HepG2 (cell line): Measurements from ENCODE around the gene CCDC167. TPM values are rescaled to one million over a fixed set of nuclear protein-coding genes. Genes with fewer than 3 reads are reported as not detected.
A peak's percentile ranks its signal among the peaks of the same experiment; 100 is the strongest.

Experiments
- ATAC-seq: fragments of 200-7000 bp; cut with Tn5 transposase; 3 replicates; pipeline ENCODE4 v1.9.1; 2020; ENCODE audit warnings: mild to moderate bottlenecking, moderate library complexity
- BruUV-seq: library from RNA; stranded (reverse); fragments of 400-500 nt; replicated peaks from 2 replicates; lab custom pipeline; 2021; lab: Mats Ljungman, UMichigan
- CTCF ChIA-PET: fragments of 300-600 bp; formaldehyde crosslinking; extraction: SDS; loops from one replicate; lab custom pipeline; 2021; ENCODE audit warnings: low total read pairs, inconsistent platforms, low intra/inter-chr PET ratio; lab: Yijun Ruan, JAX
- POLR2A ChIA-PET: fragments of 350-600 bp; sonication (Branson Sonifier 250); formaldehyde crosslinking; loops from one replicate; lab custom pipeline; 2020; ENCODE audit warnings: antibody characterized with exemption, inconsistent platforms; lab: Yijun Ruan, JAX
- DNase-seq: peaks from one replicate; pipeline ENCODE4 v3.0.0-alpha.2; 2015; ENCODE audit warnings: low spot score
- FAIRE-seq: peaks from 3 replicates; lab custom pipeline; 2011; peaks lifted over from hg19 to GRCh38; lab: Jason Lieb, UNC
- H2AFZ ChIP-seq: one replicate; pipeline ENCODE4 v1.6.1; 2011; ENCODE audit warnings: low read length, inconsistent platforms
- H3K27ac ChIP-seq: fragments of 300-600 bp; 3 replicates; pipeline ENCODE4 v1.8.0; 2011; ENCODE audit warnings: mixed run types, mild to moderate bottlenecking, mixed read lengths, low read length, inconsistent platforms; ENCODE audit not compliant: insufficient read depth; ENCODE audit errors: extremely low read length
- H3K27me3 ChIP-seq, 2 experiments: fragments of 200-600 bp in 1 of 2; 2 replicates in 1 of 2; 3 replicates in 1 of 2; pipeline versions ENCODE4 v1.6.0 to v1.8.0; 2011; ENCODE audit warnings: low read length in 2 of 2, mild to moderate bottlenecking in 2 of 2, moderate library complexity in 2 of 2, inconsistent platforms in 1 of 2; ENCODE audit not compliant: insufficient read depth in 2 of 2, control insufficient read depth in 1 of 2
- H3K36me3 ChIP-seq, 2 experiments: fragments of 200-600 bp in 1 of 2; replicated peaks in 1 of 2; 2 replicates in 1 of 2; 3 replicates in 1 of 2; pipeline versions ENCODE4 v1.5.1 to v1.8.0; 2011; ENCODE audit warnings: low read length in 2 of 2, inconsistent platforms in 1 of 2; ENCODE audit not compliant: insufficient read depth in 2 of 2, control insufficient read depth in 1 of 2
- H3K4me1 ChIP-seq: 2 replicates; pipeline ENCODE4 v1.5.1; 2012; ENCODE audit warnings: low read length, inconsistent platforms; ENCODE audit not compliant: insufficient read depth
- H3K4me2 ChIP-seq: 2 replicates; pipeline ENCODE4 v1.6.0; 2011; ENCODE audit warnings: low read depth, low read length, inconsistent platforms
- H3K4me3 ChIP-seq, 3 experiments: fragments of 200-600 bp in 1 of 3; sonication (generic), shearing (Covaris generic) in 1 of 3; replicated peaks in 1 of 3; 2 replicates each; pipeline ENCODE4 v1.5.1; 2011 to 2016; ENCODE audit warnings: low read length in 3 of 3, inconsistent platforms in 2 of 3, low read depth in 2 of 3, mild to moderate bottlenecking in 2 of 3, control low read depth in 1 of 3, mixed read lengths in 1 of 3; ENCODE audit not compliant: insufficient read depth in 1 of 3
- H3K79me2 ChIP-seq: one replicate; pipeline ENCODE4 v1.6.1; 2011; ENCODE audit warnings: low read length, inconsistent platforms; ENCODE audit not compliant: insufficient read depth
- H3K9ac ChIP-seq: 2 replicates; pipeline ENCODE4 v1.6.0; 2011; ENCODE audit warnings: mild to moderate bottlenecking, low read depth, low read length, inconsistent platforms; ENCODE audit not compliant: insufficient read depth
- H3K9me3 ChIP-seq: 2 replicates; pipeline ENCODE4 v1.5.1; 2012; ENCODE audit warnings: mild to moderate bottlenecking, low read length
- H4K20me1 ChIP-seq: 2 replicates; pipeline ENCODE4 v1.6.0; 2011; ENCODE audit warnings: inconsistent platforms, mild to moderate bottlenecking, low read length, moderate library complexity; ENCODE audit not compliant: insufficient read depth
- BCL6 ChIP-seq: IDR thresholded peaks from 2 replicates; pipeline ENCODE4 v1.6.1; 2016; ENCODE audit warnings: missing genetic modification reagents, missing compliant biosample characterization
- BHLHE40 ChIP-seq: IDR thresholded peaks from 2 replicates; pipeline ENCODE4 v1.6.1; 2011; ENCODE audit warnings: low read length, improper control_type of control experiment
- CSRNP1 ChIP-seq: sonication (generic); formaldehyde crosslinking; IDR thresholded peaks from 2 replicates; pipeline ENCODE4 v1.8.1; 2023; ENCODE audit warnings: mild to moderate bottlenecking, missing genetic modification reagents
- ETV5 ChIP-seq: IDR thresholded peaks from 2 replicates; pipeline ENCODE4 v1.6.1; 2018; ENCODE audit warnings: missing biosample characterization, missing genetic modification reagents, inconsistent platforms, borderline replicate concordance
- HDAC2 ChIP-seq: sonication (generic); formaldehyde crosslinking; IDR thresholded peaks from 2 replicates; pipeline ENCODE4 v1.4.0; 2020; ENCODE audit warnings: missing genetic modification reagents
- SOX13 ChIP-seq, 3 experiments: fragments of 450-650 bp in 1 of 3; sonication (generic) in 1 of 3; formaldehyde crosslinking in 1 of 3; IDR thresholded peaks in 2 of 3; conservative IDR thresholded peaks in 1 of 3; 2 replicates each; pipeline versions ENCODE4 v1.5.0 to v1.6.1; 2016 to 2020; ENCODE audit warnings: antibody characterized with exemption in 1 of 3, mild to moderate bottlenecking in 1 of 3, missing compliant biosample characterization in 1 of 3, missing genetic modification reagents in 1 of 3, moderate library complexity in 1 of 3
- TBL1XR1 ChIP-seq: fragments of 150-350 bp; IDR thresholded peaks from 2 replicates; pipeline ENCODE4 v1.6.1; 2014; ENCODE audit warnings: borderline replicate concordance, low read length; ENCODE audit not compliant: partially characterized antibody
- ZBTB39 ChIP-seq: sonication (generic); formaldehyde crosslinking; IDR thresholded peaks from 2 replicates; pipeline ENCODE4 v1.5.0; 2020; ENCODE audit warnings: missing genetic modification reagents
- ZNF10 ChIP-seq: sonication (generic); formaldehyde crosslinking; IDR thresholded peaks from 2 replicates; pipeline ENCODE4 v1.4.0; 2020; ENCODE audit warnings: mild to moderate bottlenecking, low read depth, missing genetic modification reagents, borderline replicate concordance
- ZNF282 ChIP-seq: fragments of 450-650 bp; IDR thresholded peaks from 2 replicates; pipeline ENCODE4 v1.6.1; 2018; ENCODE audit not compliant: partially characterized antibody
- ZNF598 ChIP-seq: sonication (generic); formaldehyde crosslinking; IDR thresholded peaks from 2 replicates; pipeline ENCODE4 v1.5.1; 2020; ENCODE audit warnings: mild to moderate bottlenecking, missing genetic modification reagents, borderline replicate concordance
- ZNF629 ChIP-seq: sonication (generic); formaldehyde crosslinking; conservative IDR thresholded peaks from 2 replicates; pipeline ENCODE4 v1.5.0; 2020; ENCODE audit warnings: missing genetic modification reagents
- WGBS: methylation state at CpG from one replicate; pipeline ENCODE4 v1.1.6; 2017; ENCODE audit warnings: low lambda C conversion rate; 5-methylcytosine and 5-hydroxymethylcytosine counted together
- in situ Hi-C: cut with HindIII; loops from 2 replicates; pipeline ENCODE4 v1.10.0; 2017; ENCODE audit warnings: low pct_unique_long_range_greater_than_20kb; ENCODE audit not compliant: extremely low pct_ligation_motif_present
- intact Hi-C: fragments of 100-400 bp; cut with micrococcal nuclease; formaldehyde crosslinking; loops from one replicate; pipeline ENCODE4 v1.10.0; 2022; ENCODE audit not compliant: unreplicated experiment
- polyA plus RNA-seq, 8 experiments: library from polyadenylated mRNA; depleted of rRNA in 3 of 8; stranded (reverse) in 7 of 8; unstranded in 1 of 8; fragments of >200 nt; fragmentation: Illumina TruSeq in 4 of 8; extraction: Trizol in 4 of 8; gene quantifications; 2 replicates each; pipeline versions ENCODE4 v1.2.1 to v1.2.3, GENCODE V29; 2011 to 2016; ENCODE audit warnings: low read depth in 4 of 8, missing spikeins in 1 of 8, mixed read lengths in 1 of 8; ENCODE audit not compliant: insufficient read depth in 1 of 8
- total RNA-seq, 5 experiments: library from RNA; depleted of rRNA; stranded (reverse); fragments of >200 nt; fragmentation: Illumina TruSeq; extraction: Trizol; gene quantifications; 2 replicates each; pipeline ENCODE4 v1.2.3, GENCODE V29; 2016; ENCODE audit warnings: low read depth in 1 of 5

Gene CCDC167
- total and polyA plus RNA-seq, 2 of the 13 experiments (the other 11 are each of a cell fraction or from before 2014, with no cell fraction given) = 48.4 to 66.8 TPM

GRCh38 chr6:37532122-37532521, 32.4 kb upstream of the CCDC167 start:
- Histone ChIP-seq H2AFZ (no peak overlapping the region), H3K9ac (no peak overlapping the region), H3K4me2 (no peak overlapping the region), H4K20me1 (no peaks in the 10 kb centered on the region; the same call in 1 of the 2 replicates), H3K27ac (no peak overlapping the region), H3K36me3 (no peaks in the 10 kb centered on the region), H3K79me2 (no peaks in the 10 kb centered on the region), H3K4me3 (no peak overlapping the region), H3K27me3 (peaks cover 0 to 20% of the 10 kb centered on the region in 2 experiments; a peak in 3 of 5 replicates), H3K9me3 (no peaks in the 10 kb centered on the region), H3K4me1 (no peaks in the 10 kb centered on the region)
- CTCF ChIA-PET = no interaction called here
- TF ChIP-seq ZNF629 (CRISPR knock-in tag) (peak; percentile 81), SOX13 (IDR thresholded peaks at IDR 0.05) (no peak), SOX13 (CRISPR knock-in tag; conservative IDR thresholded peaks at IDR 0.05 in 1 of 2, IDR thresholded peaks at IDR 0.05 in 1 of 2) (no peak)
- POLR2A ChIA-PET = no interaction called here
- DNase-seq (no peak), FAIRE-seq (no peak), ATAC-seq (no peak)
- intact Hi-C loops = no loop called here
- 35% methylated on average over 3 of the region's 3 CpGs for WGBS
- in situ Hi-C loops = no loop called here
- BruUV-seq = no TSS peak

GRCh38 chr6:37531437-37532036, 31.8 kb upstream of the CCDC167 start:
- intact Hi-C loops (no loop called here), in situ Hi-C loops (no loop called here)
- H3K9ac ChIP-seq = no peak overlapping the region
- POLR2A ChIA-PET = interaction anchor here (0.5 kb wide), 1 partner anchor 12 kb away, joined by 3 read pairs; no protein-coding TSS in a partner anchor
- no TSS peak for BruUV-seq
- H3K4me2 ChIP-seq = no peak overlapping the region
- no peaks in the 10 kb centered on the region; the same call in 1 of the 2 replicates for H4K20me1 ChIP-seq
- H3K9me3 ChIP-seq = no peaks in the 10 kb centered on the region
- ATAC-seq = no peak
- WGBS = 37% methylated on average over 5 of the region's 5 CpGs
- no peak for FAIRE-seq
- no peak for DNase-seq
- peaks cover 0 to 15% of the 10 kb centered on the region in 2 experiments; a peak in 3 of 5 replicates for H3K27me3 ChIP-seq
- no peaks in the 10 kb centered on the region for H3K36me3 ChIP-seq
- no peaks in the 10 kb centered on the region for H3K4me1 ChIP-seq
- H3K79me2 ChIP-seq = no peaks in the 10 kb centered on the region
- CTCF ChIA-PET = no interaction called here
- H3K27ac ChIP-seq = no peak overlapping the region
- no peak overlapping the region for H2AFZ ChIP-seq
- H3K4me3 ChIP-seq = no peak overlapping the region
- TF ChIP-seq ZBTB39 (CRISPR knock-in tag) (no peak), TBL1XR1 (no peak), ZNF282 (no peak), ETV5 (no peak), CSRNP1 (CRISPR knock-in tag) (no peak), BHLHE40 (no peak), ZNF598 (CRISPR knock-in tag) (no peak), BCL6 (CRISPR knock-in tag) (no peak), ZNF10 (no peak), HDAC2 (CRISPR knock-in tag) (no peak)
